HEK293 (cell line): ENCODE data around the gene MSMP.

Source experiments
- CTCF ChIA-PET: fragments of 350-600 bp; formaldehyde crosslinking; extraction: SDS; loops from one replicate; lab custom pipeline; 2021; ENCODE audit warnings: antibody characterized with exemption; lab: Yijun Ruan, JAX
- POLR2A ChIA-PET: fragments of 300-600 bp; formaldehyde crosslinking; extraction: SDS; loops from one replicate; lab custom pipeline; 2020; ENCODE audit warnings: antibody characterized with exemption, inconsistent platforms; lab: Yijun Ruan, JAX
- H3K27ac ChIP-seq: fragments of 200-500 bp; sonication (Bioruptor generic); 2 replicates; pipeline ENCODE4 v1.5.1; 2014; ENCODE audit warnings: low read depth, low read length, control low read depth, inconsistent platforms; ENCODE audit errors: extremely low read depth
- H3K36me3 ChIP-seq, 2 experiments: fragments of 200-500 bp in 1 of 2; sonication (Bioruptor generic) in 1 of 2; 1 replicate in 1 of 2; 2 replicates in 1 of 2; pipeline ENCODE4 v1.5.1; 2014 to 2017; ENCODE audit warnings: inconsistent platforms in 2 of 2, low read length in 2 of 2; ENCODE audit not compliant: control insufficient read depth in 2 of 2, insufficient read depth in 1 of 2
- H3K4me1 ChIP-seq: fragments of 200-500 bp; sonication (Bioruptor generic); 2 replicates; pipeline ENCODE4 v1.5.1; 2014; ENCODE audit warnings: mild to moderate bottlenecking, low read length, inconsistent platforms; ENCODE audit not compliant: control insufficient read depth, insufficient read depth
- H3K4me3 ChIP-seq: 2 replicates; pipeline ENCODE4 v1.5.1; 2011; ENCODE audit warnings: low read depth, mild to moderate bottlenecking, control low read depth, low read length, moderate library complexity
- H3K9me3 ChIP-seq: fragments of 200-500 bp; sonication (Bioruptor generic); 2 replicates; pipeline ENCODE4 v1.5.1; 2014; ENCODE audit warnings: low read depth, low read length, inconsistent platforms; ENCODE audit not compliant: control insufficient read depth, insufficient read depth
- EGR2 ChIP-seq: fragments of 450-650 bp; formaldehyde crosslinking; IDR thresholded peaks from 2 replicates; pipeline ENCODE4 v1.5.1; 2016; ENCODE audit warnings: low read depth, missing biosample characterization, missing genetic modification characterization
- KLF1 ChIP-seq: fragments of 450-650 bp; formaldehyde crosslinking; IDR thresholded peaks from 2 replicates; pipeline ENCODE4 v1.5.1; 2016; ENCODE audit warnings: missing biosample characterization, missing genetic modification characterization
- KLF10 ChIP-seq: fragments of 450-650 bp; IDR thresholded peaks from 2 replicates; pipeline ENCODE4 v1.5.1; 2018; ENCODE audit warnings: missing biosample characterization, mild to moderate bottlenecking, missing genetic modification characterization
- SETDB1 ChIP-seq: IDR thresholded peaks from one replicate; pipeline ENCODE4 v1.6.1; 2017; ENCODE audit warnings: mild to moderate bottlenecking, low read length, moderate library complexity, mixed read lengths; ENCODE audit not compliant: insufficient read length
- TCF7L2 ChIP-seq: IDR thresholded peaks from 2 replicates; pipeline ENCODE4 v1.6.1; 2011; ENCODE audit warnings: low read depth, mild to moderate bottlenecking, inconsistent platforms, low read length, moderate library complexity, borderline replicate concordance
- YY1 ChIP-seq: fragments of 450-650 bp; formaldehyde crosslinking; IDR thresholded peaks from 2 replicates; pipeline ENCODE4 v1.5.1; 2018; ENCODE audit warnings: missing biosample characterization, missing genetic modification characterization
- ZNF174 ChIP-seq: fragments of 450-650 bp; formaldehyde crosslinking; IDR thresholded peaks from 2 replicates; pipeline ENCODE4 v1.5.0; 2017; ENCODE audit warnings: missing biosample characterization, mild to moderate bottlenecking, missing genetic modification characterization
- ZNF19 ChIP-seq: fragments of 450-650 bp; formaldehyde crosslinking; IDR thresholded peaks from 2 replicates; pipeline ENCODE4; 2016; ENCODE audit warnings: missing biosample characterization, missing genetic modification characterization, low read depth
- ZNF202 ChIP-seq: fragments of 450-650 bp; formaldehyde crosslinking; IDR thresholded peaks from 2 replicates; pipeline ENCODE4 v1.5.1; 2016; ENCODE audit warnings: missing biosample characterization, missing genetic modification characterization, borderline replicate concordance
- ZNF26 ChIP-seq: fragments of 450-650 bp; formaldehyde crosslinking; IDR thresholded peaks from 2 replicates; pipeline ENCODE4 v1.5.1; 2016; ENCODE audit warnings: missing biosample characterization, missing genetic modification characterization
- ZNF341 ChIP-seq: fragments of 450-650 bp; formaldehyde crosslinking; IDR thresholded peaks from 2 replicates; pipeline ENCODE4; 2016; ENCODE audit warnings: low read depth, missing biosample characterization, missing genetic modification characterization
- ZNF37A ChIP-seq: fragments of 450-650 bp; IDR thresholded peaks from 2 replicates; pipeline ENCODE4 v1.5.1; 2018; ENCODE audit warnings: missing biosample characterization, missing genetic modification characterization
- ZNF394 ChIP-seq: fragments of 450-650 bp; formaldehyde crosslinking; IDR thresholded peaks from 2 replicates; pipeline ENCODE4 v1.5.1; 2016; ENCODE audit warnings: missing biosample characterization, missing genetic modification characterization, mild to moderate bottlenecking, moderate library complexity, borderline replicate concordance
- ZNF423 ChIP-seq: fragments of 450-650 bp; formaldehyde crosslinking; IDR thresholded peaks from 2 replicates; pipeline ENCODE4 v1.5.1; 2016; ENCODE audit warnings: missing biosample characterization, missing genetic modification characterization
- ZNF426 ChIP-seq: fragments of 450-650 bp; formaldehyde crosslinking; IDR thresholded peaks from 2 replicates; pipeline ENCODE4 v1.5.1; 2017; ENCODE audit warnings: missing biosample characterization, missing genetic modification characterization, mild to moderate bottlenecking, inconsistent platforms, moderate library complexity
- ZNF501 ChIP-seq: fragments of 450-650 bp; formaldehyde crosslinking; IDR thresholded peaks from 2 replicates; pipeline ENCODE4 v1.5.1; 2016; ENCODE audit warnings: missing biosample characterization, missing genetic modification characterization
- ZNF510 ChIP-seq: fragments of 450-650 bp; formaldehyde crosslinking; IDR thresholded peaks from 2 replicates; pipeline ENCODE4 v1.5.1; 2018; ENCODE audit warnings: mild to moderate bottlenecking, missing genetic modification characterization, missing biosample characterization; ENCODE audit not compliant: insufficient replicate concordance
- ZNF518A ChIP-seq: fragments of 450-650 bp; formaldehyde crosslinking; conservative IDR thresholded peaks from 2 replicates; pipeline ENCODE4 v1.5.1; 2016; ENCODE audit warnings: low read depth, missing biosample characterization, missing genetic modification characterization
- ZNF521 ChIP-seq: fragments of 450-650 bp; formaldehyde crosslinking; IDR thresholded peaks from 2 replicates; pipeline ENCODE4 v1.5.1; 2017; ENCODE audit warnings: missing biosample characterization, mild to moderate bottlenecking, missing genetic modification characterization
- ZNF529 ChIP-seq: fragments of 450-650 bp; formaldehyde crosslinking; IDR thresholded peaks from 2 replicates; pipeline ENCODE4 v1.5.1; 2017; ENCODE audit warnings: missing genetic modification characterization, missing biosample characterization; ENCODE audit not compliant: insufficient replicate concordance
- ZNF548 ChIP-seq: fragments of 450-650 bp; formaldehyde crosslinking; IDR thresholded peaks from 2 replicates; pipeline ENCODE4 v1.5.1; 2016; ENCODE audit warnings: missing biosample characterization, missing genetic modification characterization
- ZNF560 ChIP-seq: fragments of 450-650 bp; formaldehyde crosslinking; IDR thresholded peaks from 2 replicates; pipeline ENCODE4 v1.5.1; 2017; ENCODE audit warnings: missing biosample characterization, missing genetic modification characterization, borderline replicate concordance
- ZNF692 ChIP-seq: fragments of 450-650 bp; formaldehyde crosslinking; IDR thresholded peaks from 2 replicates; pipeline ENCODE4 v1.5.1; 2016; ENCODE audit warnings: missing biosample characterization, missing genetic modification characterization
- ZNF747 ChIP-seq: fragments of 450-650 bp; formaldehyde crosslinking; IDR thresholded peaks from 2 replicates; pipeline ENCODE4 v1.5.1; 2016; ENCODE audit warnings: missing biosample characterization, missing genetic modification characterization
- ZSCAN18 ChIP-seq: fragments of 450-650 bp; formaldehyde crosslinking; IDR thresholded peaks from 2 replicates; pipeline ENCODE4 v1.5.1; 2016; ENCODE audit warnings: missing biosample characterization, missing genetic modification characterization
- ZSCAN23 ChIP-seq: fragments of 450-650 bp; formaldehyde crosslinking; IDR thresholded peaks from 2 replicates; pipeline ENCODE4 v1.5.1; 2016; ENCODE audit warnings: missing biosample characterization, missing genetic modification characterization
- ZSCAN30 ChIP-seq: fragments of 450-650 bp; IDR thresholded peaks from 2 replicates; pipeline ENCODE4 v1.5.1; 2018; ENCODE audit warnings: missing biosample characterization, mild to moderate bottlenecking, missing genetic modification characterization, moderate library complexity

MSMP gene

GRCh38 chr9:35710818-35711500 is 43.1 kb downstream of the MSMP start:
- ChIA-PET CTCF (interaction anchor here (0.8 to 6.4 kb wide), 3 partner anchors 14 to 50 kb away, joined by 3 to 47 read pairs (median 4); no protein-coding TSS in a partner anchor), POLR2A (interaction anchor here (0.9 to 1.5 kb wide), 2 partner anchors 21 to 53 kb away, joined by 3 read pairs; partner anchors contain the start of genes CREB3 and TLN1)
- no peak for TF ChIP-seq ZNF747 (tag by site-specific recombination)
- TF ChIP-seq KLF1 (tag by site-specific recombination) = no peak
- TF ChIP-seq ZNF19 = no peak
- no peak for TF ChIP-seq ZNF341 (tag by site-specific recombination)
- no peak for TF ChIP-seq ZNF510 (tag by site-specific recombination)
- TF ChIP-seq ZNF518A (tag by site-specific recombination) = no peak
- no peak for TF ChIP-seq ZNF548 (tag by site-specific recombination)
- no peak for TF ChIP-seq TCF7L2
- no peak for TF ChIP-seq ZNF529
- no peak for TF ChIP-seq ZSCAN23 (tag by site-specific recombination)
- no peak for TF ChIP-seq ZNF202
- no peak for TF ChIP-seq YY1
- TF ChIP-seq ZNF426 (tag by site-specific recombination) = no peak
- Histone ChIP-seq H3K9me3 (no peaks in the 10 kb centered on the region), H3K36me3 (peaks cover 34 to 91% of the 10 kb centered on the region in 2 experiments), H3K4me1 (no peaks in the 10 kb centered on the region), H3K27ac (no peak overlapping the region), H3K4me3 (no peak overlapping the region)

GRCh38 chr9:35708146-35708545 is 45.9 kb downstream of the MSMP start:
- POLR2A ChIA-PET = no interaction called here
- no peaks in the 10 kb centered on the region for H3K9me3 ChIP-seq
- no peaks in the 10 kb centered on the region for H3K4me1 ChIP-seq
- no peak overlapping the region for H3K4me3 ChIP-seq
- H3K36me3 ChIP-seq = peaks cover 22 to 93% of the 10 kb centered on the region in 2 experiments
- H3K27ac ChIP-seq = no peak overlapping the region
- CTCF ChIA-PET = interaction anchor here (0.6 to 6.4 kb wide), 7 partner anchors 7 to 1117 kb away, joined by 3 to 47 read pairs (median 3); no protein-coding TSS in a partner anchor
- TF ChIP-seq ZSCAN30 (tag by site-specific recombination) = no peak
- TF ChIP-seq ZNF501 (tag by site-specific recombination) = no peak
- no peak for TF ChIP-seq ZNF521
- TF ChIP-seq ZNF560 (tag by site-specific recombination) = no peak
- no peak for TF ChIP-seq SETDB1
- no peak for TF ChIP-seq ZNF423 (tag by site-specific recombination)
- TF ChIP-seq KLF10 = no peak
- TF ChIP-seq ZNF394 (tag by site-specific recombination) = no peak
- no peak for TF ChIP-seq ZNF26
- no peak for TF ChIP-seq ZNF692 (tag by site-specific recombination)
- no peak for TF ChIP-seq ZNF37A (tag by site-specific recombination)
- TF ChIP-seq ZSCAN18 (tag by site-specific recombination) = no peak
- no peak for TF ChIP-seq ZNF174 (tag by site-specific recombination)
- no peak for TF ChIP-seq EGR2 (tag by site-specific recombination)
